ENCODE results near the gene RABAC1. TPM values are rescaled to one million over a fixed set of nuclear protein-coding genes. Genes with fewer than 3 reads are reported as not detected.

Gene RABAC1
- total RNA-seq, 1 experiment from 2014 or later: 94.0 TPM

DNA sequence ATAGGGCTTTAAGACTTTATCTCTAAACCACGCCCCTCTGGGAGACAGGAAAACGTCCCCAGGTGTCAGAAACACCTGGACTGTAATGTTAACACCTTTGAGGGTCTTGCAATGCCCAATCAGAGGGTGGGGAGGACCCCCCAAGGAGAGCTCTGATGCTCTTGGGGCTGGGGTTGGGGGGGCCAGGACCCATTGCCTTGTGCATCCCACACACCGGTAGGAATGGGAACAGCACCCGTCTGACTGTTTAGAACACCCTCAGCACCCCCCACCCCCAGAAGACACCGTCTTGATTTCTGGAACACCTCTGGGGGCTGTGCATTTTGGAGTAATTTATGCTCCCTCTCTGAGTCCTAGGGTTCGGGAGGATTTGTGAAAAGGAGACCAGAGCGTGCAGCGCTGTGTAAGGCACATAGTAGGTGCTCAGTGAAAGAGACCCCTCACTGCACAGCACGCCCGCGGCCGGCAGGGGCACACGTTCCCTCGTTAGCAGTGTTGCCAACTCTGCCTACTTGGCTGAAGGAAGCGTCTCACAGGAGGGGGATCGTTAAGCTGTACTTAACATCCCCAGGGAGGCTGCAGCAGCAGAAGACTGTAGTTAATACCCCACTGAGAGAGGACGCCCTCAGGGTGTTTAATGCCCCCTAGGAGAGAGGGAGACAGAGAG is 28.1 kb downstream of the RABAC1 start:
- Histone ChIP-seq H4K20me1 (ENCODE audit: control insufficient read depth, insufficient read depth, insufficient read length) (no peaks in the 10 kb centered on the region), H3K23me2 (ENCODE audit: insufficient read length, low read depth, low read length, poor library complexity, severe bottlenecking) (peaks cover 2% of the 10 kb centered on the region), H3K4me1 (ENCODE audit: insufficient read depth, low read length) (peaks cover 5% of the 10 kb centered on the region; the same call in 1 of the 2 replicates), H3T11ph (ENCODE audit: low read length) (no peak overlapping the region), H4K5ac (ENCODE audit: insufficient read length, low read depth, low read length) (no peak overlapping the region), H3K9me3 (ENCODE audit: control insufficient read depth, low read depth, low read length) (no peaks in the 10 kb centered on the region), H3K79me1 (ENCODE audit: insufficient read depth, low read depth, low read length, poor library complexity, severe bottlenecking) (no peaks in the 10 kb centered on the region), H3K4ac (ENCODE audit: low read depth, low read length) (no peak overlapping the region), H3K27ac (ENCODE audit: insufficient read length, low read depth, low read length) (no peak overlapping the region), H3K79me2 (ENCODE audit: insufficient read depth, low read length) (no peaks in the 10 kb centered on the region), H3K14ac (ENCODE audit: insufficient read depth, low read length) (no peak overlapping the region), H2BK15ac (ENCODE audit: low read depth, low read length) (no peak overlapping the region), H3K23ac (ENCODE audit: insufficient read length, low read depth, low read length) (no peak overlapping the region), H2BK12ac (ENCODE audit: insufficient read length, low read depth, low read length) (no peak overlapping the region), H2BK120ac (ENCODE audit: low read depth, low read length, poor library complexity, severe bottlenecking) (no peak overlapping the region), H3K18ac (ENCODE audit: insufficient read length, low read depth, low read length) (no peak overlapping the region), H2BK5ac (ENCODE audit: insufficient read length, low read length) (no peak overlapping the region), H2AFZ (ENCODE audit: low read length) (no peak overlapping the region), H2AK5ac (ENCODE audit: insufficient read length, low read length) (no peak overlapping the region), H3K4me2 (ENCODE audit: insufficient read depth, insufficient read length, low read length) (no peak overlapping the region), H2BK20ac (ENCODE audit: low read depth, low read length, poor library complexity, severe bottlenecking) (no peak overlapping the region), H3K9ac (ENCODE audit: extremely low read depth, insufficient read length, low read length) (no peak overlapping the region), H4K8ac (replicated peaks; ENCODE audit: insufficient read length, low read depth, low read length) (no peak overlapping the region), H3K27me3 (ENCODE audit: insufficient read depth, low read length) (peaks cover 86% of the 10 kb centered on the region), H4K91ac (ENCODE audit: insufficient read length, low read depth, low read length) (no peak overlapping the region), H3K56ac (ENCODE audit: insufficient read length, low read depth, low read length) (no peak overlapping the region)
- no CpG with 5 or more reads among the region's 17 CpGs for WGBS (ENCODE audit: extremely low coverage, insufficient read length, low lambda C conversion rate)
- Mint-ChIP-seq H3K27ac (no peak overlapping the region), H3K4me1 (peaks cover 24 to 54% of the 10 kb centered on the region in 2 experiments), H3K9me3 (peaks cover 0 to 3% of the 10 kb centered on the region in 2 experiments; a peak in 3 of 5 replicates), H3K4me3 (no peak overlapping the region; a peak in 1 of 5 replicates), H3K27me3 (ENCODE audit: low read depth) (no peaks in the 10 kb centered on the region; the same call in none of the 2 replicates), H3K36me3 (ENCODE audit: insufficient read depth in 1 of 3, low read depth in 3 of 3) (no peaks in the 10 kb centered on the region)
- peak; percentile 84 for DNase-seq
- TF ChIP-seq, protein P1, sequence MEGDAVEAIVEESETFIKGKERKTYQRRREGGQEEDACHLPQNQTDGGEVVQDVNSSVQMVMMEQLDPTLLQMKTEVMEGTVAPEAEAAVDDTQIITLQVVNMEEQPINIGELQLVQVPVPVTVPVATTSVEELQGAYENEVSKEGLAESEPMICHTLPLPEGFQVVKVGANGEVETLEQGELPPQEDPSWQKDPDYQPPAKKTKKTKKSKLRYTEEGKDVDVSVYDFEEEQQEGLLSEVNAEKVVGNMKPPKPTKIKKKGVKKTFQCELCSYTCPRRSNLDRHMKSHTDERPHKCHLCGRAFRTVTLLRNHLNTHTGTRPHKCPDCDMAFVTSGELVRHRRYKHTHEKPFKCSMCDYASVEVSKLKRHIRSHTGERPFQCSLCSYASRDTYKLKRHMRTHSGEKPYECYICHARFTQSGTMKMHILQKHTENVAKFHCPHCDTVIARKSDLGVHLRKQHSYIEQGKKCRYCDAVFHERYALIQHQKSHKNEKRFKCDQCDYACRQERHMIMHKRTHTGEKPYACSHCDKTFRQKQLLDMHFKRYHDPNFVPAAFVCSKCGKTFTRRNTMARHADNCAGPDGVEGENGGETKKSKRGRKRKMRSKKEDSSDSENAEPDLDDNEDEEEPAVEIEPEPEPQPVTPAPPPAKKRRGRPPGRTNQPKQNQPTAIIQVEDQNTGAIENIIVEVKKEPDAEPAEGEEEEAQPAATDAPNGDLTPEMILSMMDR (conservative IDR thresholded peaks at IDR 0.05): peak; percentile 85
